HCT116 (cell line): ENCODE measurements around the gene BRD7. TPM values are rescaled to one million over a fixed set of nuclear protein-coding genes. Genes with fewer than 3 reads are reported as not detected.
A peak's percentile ranks its signal among the peaks of the same experiment; 100 is the strongest.

Experiments used
- ATAC-seq: fragments of 200-7000 bp; cut with Tn5 transposase; 2 replicates; pipeline ENCODE4 v1.9.1; 2020; ENCODE audit warnings: mild to moderate bottlenecking, moderate library complexity
- BruUV-seq: library from RNA; stranded (reverse); fragments of 400-500 nt; replicated peaks from 2 replicates; lab custom pipeline; 2021; lab: Mats Ljungman, UMichigan
- CTCF ChIA-PET: fragments of 300-600 bp; sonication (Branson Sonifier 250); formaldehyde crosslinking; loops from one replicate; lab custom pipeline; 2021; ENCODE audit warnings: antibody characterized with exemption; lab: Charles Lee
- POLR2A ChIA-PET: fragments of 300-600, 350-600 bp; sonication (Branson Sonifier 250); formaldehyde crosslinking; loops from one replicate; lab custom pipeline; 2021; ENCODE audit warnings: antibody characterized with exemption; lab: Charles Lee
- RAD21 ChIA-PET, 2 experiments: fragments of 300-600 bp; sonication (Branson Sonifier 250); formaldehyde crosslinking; loops; one replicate each; lab custom pipeline; 2023; ENCODE audit warnings: low total read pairs in 2 of 2; ENCODE audit not compliant: uncharacterized antibody in 2 of 2, unreplicated experiment in 2 of 2, low non-redundant PET in 1 of 2; lab: Charles Lee
- DNase-seq: peaks from one replicate; pipeline ENCODE4 v3.0.0-alpha.2; 2010; ENCODE audit warnings: low read depth, low spot score
- H2AFZ ChIP-seq: fragments of 200-600 bp; shearing (Covaris generic), sonication (generic); 2 replicates; pipeline ENCODE4 v1.6.1; 2017; ENCODE audit warnings: low read depth, mixed run types, mixed read lengths, antibody characterized with exemption, low read length; ENCODE audit not compliant: poor library complexity, severe bottlenecking
- H3K27ac ChIP-seq: 2 replicates; pipeline ENCODE4 v1.5.1; 2012; ENCODE audit warnings: low read depth, low read length
- H3K27me3 ChIP-seq: fragments of 200-600 bp; sonication (generic); 2 replicates; pipeline ENCODE4 v1.6.1; 2016; ENCODE audit warnings: mixed run types, low read length, mixed read lengths; ENCODE audit not compliant: insufficient read depth
- H3K36me3 ChIP-seq, 2 experiments: fragments of 200-500 bp in 1 of 2; fragments of 200-600 bp in 1 of 2; sonication (Bioruptor generic) in 1 of 2; sonication (generic) in 1 of 2; 2 replicates each; pipeline versions ENCODE4 v1.5.1 to v1.6.1; 2014 to 2016; ENCODE audit warnings: low read length in 2 of 2, inconsistent platforms in 1 of 2, mixed read lengths in 1 of 2, mixed run types in 1 of 2; ENCODE audit not compliant: insufficient read depth in 2 of 2, control insufficient read depth in 1 of 2
- H3K4me1 ChIP-seq, 2 experiments: fragments of 200-600 bp in 1 of 2; sonication (generic) in 1 of 2; 2 replicates each; pipeline versions ENCODE4 v1.5.1 to v1.6.1; 2012 to 2017; ENCODE audit warnings: low read length in 2 of 2, inconsistent platforms in 1 of 2, mild to moderate bottlenecking in 1 of 2, mixed read lengths in 1 of 2, mixed run types in 1 of 2, moderate library complexity in 1 of 2; ENCODE audit not compliant: insufficient read depth in 2 of 2, control insufficient read depth in 1 of 2
- H3K4me2 ChIP-seq: fragments of 200-600 bp; sonication (generic); 2 replicates; pipeline ENCODE4 v1.6.1; 2017; ENCODE audit warnings: mixed run types, low read length, mixed read lengths
- H3K4me3 ChIP-seq, 2 experiments: fragments of 200-600 bp in 1 of 2; sonication (generic) in 1 of 2; replicated peaks in 1 of 2; 2 replicates each; pipeline ENCODE4 v1.5.1; 2011 to 2016; ENCODE audit warnings: low read length in 2 of 2, control low read depth in 1 of 2, low read depth in 1 of 2, mild to moderate bottlenecking in 1 of 2, mixed read lengths in 1 of 2, mixed run types in 1 of 2
- H3K79me2 ChIP-seq: fragments of 200-600 bp; sonication (generic); 2 replicates; pipeline ENCODE4 v1.6.1; 2017; ENCODE audit warnings: mild to moderate bottlenecking, mixed run types, low read length, moderate library complexity, mixed read lengths; ENCODE audit not compliant: insufficient read depth
- H3K9ac ChIP-seq: fragments of 200-600 bp; sonication (generic); 2 replicates; pipeline ENCODE4 v1.6.1; 2016; ENCODE audit warnings: low read length, mixed read lengths
- H3K9me2 ChIP-seq: fragments of 200-600 bp; sonication (generic), shearing (Covaris generic); 2 replicates; pipeline ENCODE4 v1.6.1; 2017; ENCODE audit warnings: mixed run types, mild to moderate bottlenecking, moderate library complexity; ENCODE audit not compliant: insufficient read depth
- H3K9me3 ChIP-seq, 2 experiments: fragments of 200-500 bp in 1 of 2; fragments of 200-600 bp in 1 of 2; sonication (Bioruptor generic) in 1 of 2; sonication (generic) in 1 of 2; 2 replicates each; pipeline ENCODE4 v1.6.1; 2014 to 2017; ENCODE audit warnings: low read length in 2 of 2, mixed read lengths in 2 of 2, inconsistent platforms in 1 of 2, low read depth in 1 of 2, mild to moderate bottlenecking in 1 of 2, mixed run types in 1 of 2, moderate library complexity in 1 of 2; ENCODE audit not compliant: control insufficient read depth in 1 of 2, insufficient read depth in 1 of 2
- H4K20me1 ChIP-seq: fragments of 200-600 bp; sonication (generic), shearing (Covaris generic); 2 replicates; pipeline ENCODE4 v1.6.1; 2017; ENCODE audit warnings: mixed run types, mild to moderate bottlenecking, moderate library complexity; ENCODE audit not compliant: insufficient read depth
- RAD21 ChIP-seq: IDR thresholded peaks from 2 replicates; pipeline ENCODE4 v1.6.1; 2012; ENCODE audit warnings: low read depth, mild to moderate bottlenecking
- intact Hi-C: fragments of 100-400 bp; cut with micrococcal nuclease; formaldehyde crosslinking; loops from 2 replicates; pipeline ENCODE4 v1.10.0; 2022
- total RNA-seq: library from RNA; stranded (reverse); gene quantifications from one replicate; pipeline ENCODE4 v1.2.1, GENCODE V29; 2021; ENCODE audit not compliant: unreplicated experiment
- TF ChIP-seq, protein P1 (sequence below): IDR thresholded peaks from 2 replicates; pipeline ENCODE4 v1.6.1; 2011; ENCODE audit warnings: mild to moderate bottlenecking, low read length, moderate library complexity; ENCODE audit not compliant: insufficient replicate concordance; ENCODE audit errors: extremely low read depth
- TF ChIP-seq, protein P2 (sequence below), 3 experiments: fragments of 200-600 bp in 1 of 3; sonication (generic) in 1 of 3; IDR thresholded peaks in 2 of 3; conservative IDR thresholded peaks in 1 of 3; 2 replicates each; pipeline ENCODE4 v1.5.1; 2012 to 2017; ENCODE audit warnings: low read depth in 2 of 3, low read length in 2 of 3, antibody characterized with exemption in 1 of 3, borderline replicate concordance in 1 of 3, control low read depth in 1 of 3, mild to moderate bottlenecking in 1 of 3, mixed read lengths in 1 of 3, mixed run types in 1 of 3, moderate library complexity in 1 of 3; ENCODE audit not compliant: insufficient read depth in 1 of 3

Gene BRD7
- total RNA-seq, 1 experiment from 2014 or later: 85.4 TPM

DNA sequence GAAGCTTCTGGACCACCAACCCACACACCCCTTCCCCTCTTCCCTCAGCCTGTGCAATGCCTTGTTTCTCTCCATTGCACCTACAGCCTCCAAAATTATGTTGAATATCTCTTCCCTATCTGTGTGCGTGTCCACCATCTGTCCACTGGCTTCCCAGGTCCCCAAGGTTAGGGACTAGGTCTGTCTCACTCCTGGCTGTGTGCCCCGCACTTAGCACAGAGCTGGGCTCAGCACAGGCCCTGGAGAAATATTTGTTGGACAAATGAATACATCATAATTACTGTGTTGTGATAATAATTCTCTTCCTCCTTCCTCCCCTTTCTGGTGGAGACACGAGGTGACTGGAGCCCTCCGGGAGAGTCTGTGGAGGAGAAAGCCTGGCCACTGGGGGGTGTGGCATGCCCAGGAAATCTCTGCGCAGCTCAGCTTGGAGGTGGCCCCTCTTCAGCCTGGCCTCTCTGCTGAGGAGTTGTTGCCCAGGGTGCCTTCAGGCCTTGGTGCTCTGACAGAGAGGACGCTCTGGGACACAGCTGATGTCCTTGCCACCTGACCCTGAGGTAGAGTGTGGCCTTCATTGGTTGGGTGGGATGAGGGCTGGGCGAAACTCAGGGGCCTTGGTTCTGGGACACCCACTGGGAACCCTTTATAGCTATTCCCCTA is 3.3 kb upstream of the BRD7 start:
- no peaks in the 10 kb centered on the region for H3K27me3 ChIP-seq
- H3K27ac ChIP-seq: no peak overlapping the region
- TF ChIP-seq, protein P1, sequence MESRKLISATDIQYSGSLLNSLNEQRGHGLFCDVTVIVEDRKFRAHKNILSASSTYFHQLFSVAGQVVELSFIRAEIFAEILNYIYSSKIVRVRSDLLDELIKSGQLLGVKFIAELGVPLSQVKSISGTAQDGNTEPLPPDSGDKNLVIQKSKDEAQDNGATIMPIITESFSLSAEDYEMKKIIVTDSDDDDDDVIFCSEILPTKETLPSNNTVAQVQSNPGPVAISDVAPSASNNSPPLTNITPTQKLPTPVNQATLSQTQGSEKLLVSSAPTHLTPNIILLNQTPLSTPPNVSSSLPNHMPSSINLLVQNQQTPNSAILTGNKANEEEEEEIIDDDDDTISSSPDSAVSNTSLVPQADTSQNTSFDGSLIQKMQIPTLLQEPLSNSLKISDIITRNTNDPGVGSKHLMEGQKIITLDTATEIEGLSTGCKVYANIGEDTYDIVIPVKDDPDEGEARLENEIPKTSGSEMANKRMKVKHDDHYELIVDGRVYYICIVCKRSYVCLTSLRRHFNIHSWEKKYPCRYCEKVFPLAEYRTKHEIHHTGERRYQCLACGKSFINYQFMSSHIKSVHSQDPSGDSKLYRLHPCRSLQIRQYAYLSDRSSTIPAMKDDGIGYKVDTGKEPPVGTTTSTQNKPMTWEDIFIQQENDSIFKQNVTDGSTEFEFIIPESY: no peak
- TF ChIP-seq, protein P2, sequence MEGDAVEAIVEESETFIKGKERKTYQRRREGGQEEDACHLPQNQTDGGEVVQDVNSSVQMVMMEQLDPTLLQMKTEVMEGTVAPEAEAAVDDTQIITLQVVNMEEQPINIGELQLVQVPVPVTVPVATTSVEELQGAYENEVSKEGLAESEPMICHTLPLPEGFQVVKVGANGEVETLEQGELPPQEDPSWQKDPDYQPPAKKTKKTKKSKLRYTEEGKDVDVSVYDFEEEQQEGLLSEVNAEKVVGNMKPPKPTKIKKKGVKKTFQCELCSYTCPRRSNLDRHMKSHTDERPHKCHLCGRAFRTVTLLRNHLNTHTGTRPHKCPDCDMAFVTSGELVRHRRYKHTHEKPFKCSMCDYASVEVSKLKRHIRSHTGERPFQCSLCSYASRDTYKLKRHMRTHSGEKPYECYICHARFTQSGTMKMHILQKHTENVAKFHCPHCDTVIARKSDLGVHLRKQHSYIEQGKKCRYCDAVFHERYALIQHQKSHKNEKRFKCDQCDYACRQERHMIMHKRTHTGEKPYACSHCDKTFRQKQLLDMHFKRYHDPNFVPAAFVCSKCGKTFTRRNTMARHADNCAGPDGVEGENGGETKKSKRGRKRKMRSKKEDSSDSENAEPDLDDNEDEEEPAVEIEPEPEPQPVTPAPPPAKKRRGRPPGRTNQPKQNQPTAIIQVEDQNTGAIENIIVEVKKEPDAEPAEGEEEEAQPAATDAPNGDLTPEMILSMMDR (IDR thresholded peaks at IDR 0.05 in 2 of 3, conservative IDR thresholded peaks at IDR 0.05 in 1 of 3; ENCODE audit: borderline replicate concordance in 1 of 3, insufficient read depth in 1 of 3, low read depth in 2 of 3, low read length in 2 of 3): 0 out of 6 replicates have a peak, but pooled peaks of 2 of the 3 experiments have one; percentile 10 to 28
- TF ChIP-seq RAD21: peak; percentile 44; the same call in 1 of the 2 replicates
- no peak overlapping the region for H3K4me3 ChIP-seq
- H4K20me1 ChIP-seq: no peaks in the 10 kb centered on the region
- no peak for ATAC-seq
- no peak for DNase-seq
- ChIA-PET RAD21 (no interaction called here), CTCF (interaction anchor here (3.8 kb wide), 1 partner anchor 434 kb away, joined by 21 read pairs; no protein-coding TSS in a partner anchor), POLR2A (no interaction called here)
- BruUV-seq: no TSS peak
- H3K9ac ChIP-seq: no peak overlapping the region
- peaks cover 11 to 32% of the 10 kb centered on the region in 2 experiments for H3K4me1 ChIP-seq
- no peaks in the 10 kb centered on the region for H3K9me3 ChIP-seq
- H3K79me2 ChIP-seq: peaks cover 14% of the 10 kb centered on the region
- H3K9me2 ChIP-seq: no peaks in the 10 kb centered on the region
- intact Hi-C loops: loop anchor here (10.0 kb wide), 1 partner anchor 173 kb away; the partner anchor contains the start of gene NKD1
- no peak overlapping the region for H3K4me2 ChIP-seq
- peaks cover 0 to under 1% of the 10 kb centered on the region in 2 experiments; a peak in 1 of 4 replicates for H3K36me3 ChIP-seq
- H2AFZ ChIP-seq: no peak overlapping the region
